GM18517 (cell line): ENCODE results near the gene DIRAS3.
"Not testable (repeated sequence)": the region's sequence is repeated elsewhere in the genome, so short reads cannot be mapped to it uniquely, and the experiment has no call there.

Experiments used
- ATAC-seq: cut with Tn5 transposase; IDR thresholded peaks from one replicate; pipeline ENCODE4 v1.9.1; 2021; ENCODE audit warnings: mild to moderate bottlenecking, moderate library complexity; ENCODE audit not compliant: unreplicated experiment

Gene DIRAS3, protein sequence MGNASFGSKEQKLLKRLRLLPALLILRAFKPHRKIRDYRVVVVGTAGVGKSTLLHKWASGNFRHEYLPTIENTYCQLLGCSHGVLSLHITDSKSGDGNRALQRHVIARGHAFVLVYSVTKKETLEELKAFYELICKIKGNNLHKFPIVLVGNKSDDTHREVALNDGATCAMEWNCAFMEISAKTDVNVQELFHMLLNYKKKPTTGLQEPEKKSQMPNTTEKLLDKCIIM

GRCh38 chr1:68049941-68050878 is at the start of gene DIRAS3:
Gene DIRAS3 (minus strand): TSS chr1:68050627. CDS start chr1:68047297, 3,330 bp downstream.
- no peak for ATAC-seq

DNA sequence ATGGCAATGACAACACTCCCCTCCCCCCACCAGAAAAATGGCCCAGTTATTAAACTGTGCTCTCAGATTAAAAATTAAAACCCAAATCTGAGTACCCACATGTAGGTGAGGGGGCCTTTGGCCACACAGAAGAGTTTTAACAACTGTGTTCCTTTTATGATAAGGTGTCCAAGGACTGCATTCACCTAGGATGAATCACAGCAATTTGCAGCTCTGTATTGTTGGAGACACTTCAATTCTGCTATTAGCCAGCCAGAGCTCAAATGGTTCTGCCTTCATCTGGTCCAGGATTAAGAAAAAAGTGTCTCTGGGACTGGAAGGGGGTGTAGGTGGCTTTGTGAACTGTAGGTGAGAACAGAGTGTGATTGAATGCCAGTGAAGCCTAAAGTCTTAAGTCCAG is 43.3 kb upstream of the DIRAS3 start:
- ATAC-seq, result no peak

DNA sequence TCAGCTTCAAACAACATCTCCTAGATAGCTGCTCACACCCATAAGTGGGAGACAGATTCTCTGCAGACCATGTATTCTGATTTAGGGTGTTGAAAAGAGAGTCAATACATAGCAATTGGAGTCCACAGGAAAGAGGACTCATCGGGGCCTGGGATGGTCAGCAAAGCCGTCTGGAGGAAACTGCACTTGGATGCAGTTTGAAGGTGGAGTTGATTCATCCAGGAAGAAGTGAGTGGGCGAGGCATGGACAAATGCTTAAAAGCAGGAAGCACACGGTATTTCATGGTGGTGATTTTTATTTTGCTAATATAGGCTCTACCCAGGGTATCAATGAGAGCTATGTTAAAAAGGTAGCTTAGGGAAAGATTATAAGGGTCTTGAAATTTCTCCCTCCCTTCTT is 36.8 kb upstream of the DIRAS3 start:
- ATAC-seq, result no peak

- no peak for ATAC-seq
These were observed 35.3 kb upstream of the DIRAS3 start for GRCh38 chr1:68085752-68086151.

- ATAC-seq, result no peak
These were observed 33.3 kb upstream of the DIRAS3 start for GRCh38 chr1:68083686-68084085.

- no peak for ATAC-seq
These were observed 31.4 kb upstream of the DIRAS3 start for GRCh38 chr1:68081775-68082283.

DNA sequence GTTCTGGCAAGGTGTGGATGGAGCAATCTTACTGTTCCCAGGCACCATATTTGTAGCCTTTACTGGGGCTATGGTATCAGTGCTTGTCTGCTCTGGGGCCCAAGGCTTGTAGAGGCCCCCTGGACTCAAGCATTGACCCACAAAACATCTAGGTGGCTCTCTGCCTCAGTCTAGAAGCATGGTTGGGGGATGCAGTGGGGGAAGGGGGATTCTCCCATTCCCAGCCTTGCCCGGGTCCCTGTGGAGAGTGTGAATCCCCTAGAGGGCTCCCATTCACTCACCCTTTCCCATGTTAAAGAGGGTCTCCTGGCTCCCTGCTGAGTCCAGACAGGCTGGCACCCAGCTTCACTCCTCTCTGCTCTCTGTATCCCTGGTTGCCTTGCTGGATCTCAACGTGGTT is 28.2 kb upstream of the DIRAS3 start:
- ATAC-seq, result no peak

DNA sequence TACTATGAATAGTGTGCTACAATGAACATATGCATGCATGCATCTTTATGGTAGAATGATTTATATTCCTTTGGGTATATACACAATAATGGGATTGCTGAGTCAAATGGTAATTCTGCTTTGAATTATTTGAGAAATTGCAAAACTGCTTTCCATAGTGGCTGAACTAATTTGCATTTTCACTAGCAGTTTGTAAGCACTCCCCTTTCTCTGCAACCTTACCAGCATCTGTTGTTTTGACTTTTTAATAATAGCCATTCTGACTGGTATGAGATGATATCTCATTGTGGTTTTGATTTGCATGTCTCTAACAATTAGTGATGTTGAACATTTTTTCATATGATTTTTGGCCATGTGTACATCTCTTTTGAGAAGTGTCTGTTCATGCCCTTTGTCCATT is 24.0 kb upstream of the DIRAS3 start:
- ATAC-seq, result no peak

GRCh38 chr1:68065766-68066165 is 15.3 kb upstream of the DIRAS3 start:
- no peak for ATAC-seq

- not testable (repeated sequence) for ATAC-seq
These were observed 7.6 kb upstream of the DIRAS3 start for GRCh38 chr1:68058053-68058452.

- ATAC-seq, result no peak
These were observed 7.1 kb upstream of the DIRAS3 start for GRCh38 chr1:68057564-68057963.

- no peak for ATAC-seq
These were observed 6.6 kb upstream of the DIRAS3 start for GRCh38 chr1:68057050-68057449.

- no peak for ATAC-seq
These were observed 1.0 kb upstream of the DIRAS3 start for GRCh38 chr1:68051475-68051874.

DNA sequence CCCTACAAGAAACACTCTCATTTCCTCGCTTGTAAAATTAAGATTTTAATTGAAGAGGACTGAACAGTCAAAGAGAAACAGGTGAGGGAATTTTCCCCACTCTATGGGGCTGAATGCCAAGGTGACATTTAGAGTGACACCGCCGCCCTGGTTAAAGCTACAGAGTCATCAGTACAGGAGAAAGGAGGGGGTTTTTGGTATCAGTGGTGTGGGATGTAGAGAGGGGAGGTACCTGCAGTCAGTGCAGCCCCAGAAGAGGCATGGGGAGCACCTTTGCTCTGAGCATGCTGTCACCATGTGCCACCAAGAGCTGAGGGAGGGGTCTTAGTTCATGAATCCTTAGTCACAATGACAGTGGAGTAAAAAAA is 2.8 kb downstream of the DIRAS3 start:
- no peak for ATAC-seq

DNA sequence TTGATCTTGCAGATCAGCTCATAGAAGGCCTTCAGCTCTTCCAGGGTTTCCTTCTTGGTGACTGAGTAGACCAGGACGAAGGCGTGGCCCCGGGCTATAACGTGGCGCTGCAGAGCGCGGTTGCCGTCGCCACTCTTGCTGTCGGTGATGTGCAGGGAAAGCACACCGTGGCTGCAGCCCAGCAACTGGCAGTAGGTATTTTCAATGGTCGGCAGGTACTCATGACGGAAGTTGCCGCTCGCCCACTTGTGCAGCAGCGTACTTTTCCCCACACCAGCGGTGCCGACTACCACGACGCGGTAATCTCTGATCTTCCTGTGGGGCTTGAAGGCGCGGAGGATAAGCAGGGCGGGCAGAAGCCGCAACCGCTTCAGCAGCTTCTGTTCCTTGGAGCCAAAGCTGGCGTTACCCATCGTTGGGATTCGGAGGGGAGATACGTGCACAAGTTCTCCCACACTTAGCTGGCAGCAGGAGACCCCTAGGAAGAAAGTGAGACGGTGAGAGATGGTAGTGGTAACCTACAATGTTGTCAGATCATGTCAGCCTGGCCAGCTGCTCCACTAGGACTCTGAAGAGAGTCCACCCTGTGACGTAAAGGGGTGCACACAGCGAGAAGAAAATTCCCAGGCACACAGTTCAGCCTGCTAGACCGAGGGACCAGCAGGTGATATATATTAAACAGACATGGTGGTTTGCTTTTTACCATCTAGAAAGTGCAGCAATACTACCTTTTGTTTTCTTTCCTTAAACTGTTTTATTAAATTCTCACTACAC is 3.4 kb downstream of the DIRAS3 start:
- ATAC-seq, result no peak

DNA sequence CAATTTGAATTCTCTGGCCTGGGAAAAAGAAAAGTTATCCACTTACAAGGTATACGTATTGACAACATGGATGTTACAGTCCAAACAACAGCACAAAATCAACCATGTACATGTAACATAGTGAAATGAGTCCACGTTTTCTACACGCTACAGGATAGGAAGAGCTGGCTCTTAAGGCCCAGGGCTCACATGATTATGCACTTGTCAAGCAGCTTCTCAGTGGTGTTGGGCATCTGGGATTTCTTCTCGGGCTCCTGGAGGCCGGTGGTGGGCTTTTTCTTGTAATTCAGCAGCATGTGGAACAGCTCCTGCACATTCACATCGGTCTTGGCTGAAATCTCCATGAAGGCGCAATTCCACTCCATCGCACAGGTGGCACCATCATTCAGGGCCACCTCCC is 4.0 kb downstream of the DIRAS3 start:
- no peak for ATAC-seq

DNA sequence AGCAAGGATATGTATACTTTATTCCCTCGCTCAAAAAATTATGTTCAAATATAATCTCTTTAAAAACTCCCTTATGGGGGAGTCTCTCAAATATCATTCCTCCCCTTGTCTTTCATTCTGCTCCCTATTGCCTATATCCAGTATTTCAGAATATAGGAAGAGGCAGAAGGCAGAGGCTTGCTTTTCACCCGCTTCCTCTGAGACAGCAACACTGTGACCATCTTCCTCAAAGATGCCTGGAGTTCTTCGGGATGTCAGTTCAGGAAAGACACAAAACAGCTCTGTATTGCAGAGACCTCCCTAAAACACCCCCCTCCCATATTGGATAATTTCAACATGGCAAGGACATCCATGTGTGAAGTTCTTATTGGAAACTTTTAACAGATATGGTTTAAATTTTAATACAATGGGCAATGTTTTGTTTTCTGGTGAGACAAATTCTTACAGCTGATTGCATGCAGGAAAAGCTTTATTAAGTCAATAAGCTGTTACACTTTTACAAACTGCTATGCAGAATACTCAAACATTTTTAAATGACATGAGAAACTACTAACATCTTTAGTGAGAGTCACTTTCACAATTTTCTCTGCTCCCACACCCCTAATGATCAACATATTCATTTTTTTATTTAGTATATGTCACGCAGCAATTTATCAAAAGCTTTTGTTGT is 4.8 kb downstream of the DIRAS3 start:
- no peak for ATAC-seq

GRCh38 chr1:68043443-68044090 is 6.9 kb downstream of the DIRAS3 start:
- no peak for ATAC-seq

GRCh38 chr1:68036946-68037345 is 13.5 kb downstream of the DIRAS3 start:
- ATAC-seq, result no peak

DNA sequence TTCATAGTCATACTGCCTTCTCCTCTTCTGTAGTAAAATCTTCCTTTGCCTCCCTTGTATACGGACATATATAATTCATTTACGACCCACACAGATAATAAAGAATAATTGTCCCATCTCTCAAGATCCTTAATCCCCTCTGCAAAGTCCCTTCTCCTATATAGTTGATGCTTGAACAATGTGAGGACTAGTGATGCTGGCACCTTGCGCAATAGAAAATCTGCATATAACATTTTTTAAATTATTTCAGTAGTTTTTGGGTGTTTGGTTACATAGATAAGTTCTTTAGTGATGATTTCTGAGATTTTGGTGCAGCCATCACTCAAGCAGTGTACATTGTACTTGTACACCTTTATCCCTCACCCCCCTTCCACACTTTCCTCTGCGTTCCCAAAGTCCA is 21.0 kb downstream of the DIRAS3 start:
- ATAC-seq, result no peak
